Nephron (organoid): ENCODE data around the gene SNX27.

Source experiments
- H3K27ac Mint-ChIP-seq, 3 experiments: 2 replicates each; pipeline ENCODE4 v1.8.0; 2020; ENCODE audit warnings: mixed read lengths in 3 of 3, mild to moderate bottlenecking in 2 of 3, moderate library complexity in 1 of 3
- H3K27me3 Mint-ChIP-seq: 2 replicates; pipeline ENCODE4 v1.8.0; 2021; ENCODE audit warnings: low read depth, mild to moderate bottlenecking, moderate library complexity, mixed read lengths
- H3K36me3 Mint-ChIP-seq: 2 replicates; pipeline ENCODE4 v1.8.0; 2020; ENCODE audit warnings: low read depth, mixed read lengths
- H3K4me1 Mint-ChIP-seq: 2 replicates; pipeline ENCODE4 v1.8.0; 2020; ENCODE audit warnings: mixed read lengths
- H3K4me3 Mint-ChIP-seq, 3 experiments: 2 replicates each; pipeline ENCODE4 v1.8.0; 2020; ENCODE audit warnings: mild to moderate bottlenecking in 3 of 3, mixed read lengths in 3 of 3, moderate library complexity in 2 of 3
- H3K9me3 Mint-ChIP-seq: 2 replicates; pipeline ENCODE4 v1.8.0; 2020; ENCODE audit warnings: mixed read lengths
- TF ChIP-seq, protein P1 (sequence below), 3 experiments: fragments of 200-600 bp; sonication (generic); IDR thresholded peaks; one replicate each; pipeline ENCODE4 v1.5.0; 2021; ENCODE audit warnings: antibody characterized with exemption in 3 of 3; ENCODE audit not compliant: unreplicated experiment in 3 of 3

SNX27 gene

GRCh38 chr1:151739590-151740355, 127.9 kb downstream of the SNX27 start:
- Mint-ChIP-seq H3K27ac (no peak overlapping the region), H3K36me3 (no peaks in the 10 kb centered on the region), H3K9me3 (peaks cover 12% of the 10 kb centered on the region), H3K27me3 (peaks cover 50% of the 10 kb centered on the region), H3K4me1 (no peaks in the 10 kb centered on the region), H3K4me3 (no peak overlapping the region)
- TF ChIP-seq, protein P1, sequence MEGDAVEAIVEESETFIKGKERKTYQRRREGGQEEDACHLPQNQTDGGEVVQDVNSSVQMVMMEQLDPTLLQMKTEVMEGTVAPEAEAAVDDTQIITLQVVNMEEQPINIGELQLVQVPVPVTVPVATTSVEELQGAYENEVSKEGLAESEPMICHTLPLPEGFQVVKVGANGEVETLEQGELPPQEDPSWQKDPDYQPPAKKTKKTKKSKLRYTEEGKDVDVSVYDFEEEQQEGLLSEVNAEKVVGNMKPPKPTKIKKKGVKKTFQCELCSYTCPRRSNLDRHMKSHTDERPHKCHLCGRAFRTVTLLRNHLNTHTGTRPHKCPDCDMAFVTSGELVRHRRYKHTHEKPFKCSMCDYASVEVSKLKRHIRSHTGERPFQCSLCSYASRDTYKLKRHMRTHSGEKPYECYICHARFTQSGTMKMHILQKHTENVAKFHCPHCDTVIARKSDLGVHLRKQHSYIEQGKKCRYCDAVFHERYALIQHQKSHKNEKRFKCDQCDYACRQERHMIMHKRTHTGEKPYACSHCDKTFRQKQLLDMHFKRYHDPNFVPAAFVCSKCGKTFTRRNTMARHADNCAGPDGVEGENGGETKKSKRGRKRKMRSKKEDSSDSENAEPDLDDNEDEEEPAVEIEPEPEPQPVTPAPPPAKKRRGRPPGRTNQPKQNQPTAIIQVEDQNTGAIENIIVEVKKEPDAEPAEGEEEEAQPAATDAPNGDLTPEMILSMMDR (IDR thresholded peaks at IDR 0.05; ENCODE audit: unreplicated experiment in 3 of 3) = no peak

- Mint-ChIP-seq H3K9me3 (peaks cover 10% of the 10 kb centered on the region), H3K27ac (no peak overlapping the region), H3K4me3 (no peak overlapping the region), H3K36me3 (no peaks in the 10 kb centered on the region), H3K27me3 (peaks cover 60% of the 10 kb centered on the region), H3K4me1 (no peaks in the 10 kb centered on the region)
- TF ChIP-seq, protein P1 (IDR thresholded peaks at IDR 0.05; ENCODE audit: unreplicated experiment in 3 of 3) = no peak
Measured at GRCh38 chr1:151741516-151741915, 129.7 kb downstream of the SNX27 start.
